Activated T-cell treated with anti-CD3 and anti-CD28 coated beads, Interleukin-2, amount 50 U/mL, for 48 hours (primary cell): ENCODE results near the gene LMOD2.

Source experiments
- DNase-seq, 2 experiments: peaks; one replicate each; pipeline ENCODE4 v3.0.0-alpha.2; 2020

LMOD2 gene

GRCh38 chr7:123673752-123674398, 18.2 kb downstream of the LMOD2 start:
- no peak for DNase-seq

GRCh38 chr7:123674399-123675180, 18.9 kb downstream of the LMOD2 start:
- DNase-seq = no peak

- DNase-seq = no peak
Observed at GRCh38 chr7:123675181-123675473, 19.5 kb downstream of the LMOD2 start.

- no peak for DNase-seq
Observed at GRCh38 chr7:123677061-123677715, 21.5 kb downstream of the LMOD2 start.

GRCh38 chr7:123679614-123680013, 23.9 kb downstream of the LMOD2 start:
- DNase-seq = no peak

GRCh38 chr7:123680580-123680979, 24.9 kb downstream of the LMOD2 start:
- DNase-seq = no peak

- no peak for DNase-seq
Observed at GRCh38 chr7:123681561-123681960, 25.9 kb downstream of the LMOD2 start.

- DNase-seq = no peak
Observed at GRCh38 chr7:123682690-123683089, 27.0 kb downstream of the LMOD2 start.

- no peak for DNase-seq
Observed at GRCh38 chr7:123687161-123687560, 31.5 kb downstream of the LMOD2 start.

- DNase-seq = no peak
Observed at GRCh38 chr7:123687727-123688126, 32.1 kb downstream of the LMOD2 start.

- no peak for DNase-seq
Observed at GRCh38 chr7:123689250-123689649, 33.6 kb downstream of the LMOD2 start.

GRCh38 chr7:123690550-123690949, 34.9 kb downstream of the LMOD2 start:
- no peak for DNase-seq

- DNase-seq = no peak
Observed at GRCh38 chr7:123692471-123692877, 36.8 kb downstream of the LMOD2 start.

GRCh38 chr7:123695944-123696677, 40.4 kb downstream of the LMOD2 start:
- DNase-seq = no peak

GRCh38 chr7:123705211-123705901, 49.7 kb downstream of the LMOD2 start:
- no peak for DNase-seq

- DNase-seq = no peak
Observed at GRCh38 chr7:123709525-123709924, 53.9 kb downstream of the LMOD2 start.

GRCh38 chr7:123710683-123711082, 55.0 kb downstream of the LMOD2 start:
- DNase-seq = no peak

- no peak for DNase-seq
Observed at GRCh38 chr7:123711832-123712293, 56.2 kb downstream of the LMOD2 start.

GRCh38 chr7:123712619-123713018, 57.0 kb downstream of the LMOD2 start:
- no peak for DNase-seq
